Measurements from ENCODE around the gene MED22.
A peak's percentile ranks its signal among the peaks of the same experiment; 100 is the strongest.
"Not testable (repeated sequence)": the region's sequence is repeated elsewhere in the genome, so short reads cannot be mapped to it uniquely, and the experiment has no call there.

MED22 gene

DNA sequence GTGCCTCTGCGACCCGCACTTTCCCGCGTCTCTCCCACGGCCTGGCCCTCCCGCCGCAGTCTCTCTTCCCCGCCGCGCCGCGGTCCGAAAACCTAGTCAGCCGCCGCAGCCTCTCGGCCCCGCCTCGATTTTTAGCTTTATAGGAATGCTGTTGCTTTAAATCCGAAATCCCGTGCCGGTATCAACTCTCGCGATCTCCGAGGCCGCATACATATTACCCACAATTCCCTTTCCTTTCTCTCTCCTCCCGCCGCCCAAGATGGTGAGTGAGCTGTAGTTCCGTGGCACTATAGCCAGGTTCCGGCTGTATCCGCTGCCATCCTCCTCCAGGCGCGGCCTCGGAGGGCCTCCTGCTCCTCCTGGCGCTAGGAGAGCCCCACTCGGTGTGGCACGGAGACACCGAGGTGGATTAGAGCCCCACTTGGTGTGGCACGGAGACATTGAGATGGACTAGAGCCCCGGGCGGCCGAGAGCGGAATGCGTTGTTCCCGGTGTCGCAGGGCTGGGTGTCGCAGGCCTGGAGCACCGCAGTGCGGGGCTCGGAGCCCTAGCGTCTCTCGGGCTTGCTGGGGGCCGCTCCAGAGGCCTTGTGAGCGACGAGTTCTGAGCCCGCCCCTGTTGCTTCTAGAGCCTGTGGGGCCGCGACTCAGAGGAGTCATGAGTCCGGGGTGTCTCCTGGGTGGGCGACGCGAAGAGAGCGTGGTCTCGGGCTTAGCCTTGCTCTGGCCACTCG lies at the start of gene MED22, which contains the start of gene RPL7A:
TSS of gene MED22 (minus strand) at position 147 of the 733 bp plus-strand sequence. CDS start 1,469 bp downstream, outside the sequence.
TSS of gene RPL7A (plus strand) at position 234 of the 733 bp plus-strand sequence. CDS start at position 260, 26 bp downstream.
- peak; percentile 92 for DNase-seq

DNA sequence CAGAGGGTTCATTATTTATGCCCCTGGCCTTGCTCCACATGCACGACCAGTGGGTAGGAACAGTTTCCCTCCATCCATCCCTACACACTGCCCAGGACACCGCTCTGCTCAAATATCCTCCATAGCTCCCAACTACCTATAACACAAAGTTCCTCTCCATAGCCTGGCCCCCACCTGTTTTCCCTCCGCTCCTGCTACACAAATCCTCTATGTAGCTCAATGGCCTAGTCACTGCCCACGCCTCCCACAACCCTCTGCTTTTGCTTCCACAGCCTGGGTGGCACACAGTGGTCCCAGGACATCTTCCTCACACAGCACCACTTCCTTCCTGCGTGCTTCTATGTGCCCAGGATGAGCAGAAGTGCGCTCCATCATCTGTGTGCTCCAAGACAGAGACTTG lies 49.4 kb upstream of the MED22 start:
- DNase-seq = no peak

DNA sequence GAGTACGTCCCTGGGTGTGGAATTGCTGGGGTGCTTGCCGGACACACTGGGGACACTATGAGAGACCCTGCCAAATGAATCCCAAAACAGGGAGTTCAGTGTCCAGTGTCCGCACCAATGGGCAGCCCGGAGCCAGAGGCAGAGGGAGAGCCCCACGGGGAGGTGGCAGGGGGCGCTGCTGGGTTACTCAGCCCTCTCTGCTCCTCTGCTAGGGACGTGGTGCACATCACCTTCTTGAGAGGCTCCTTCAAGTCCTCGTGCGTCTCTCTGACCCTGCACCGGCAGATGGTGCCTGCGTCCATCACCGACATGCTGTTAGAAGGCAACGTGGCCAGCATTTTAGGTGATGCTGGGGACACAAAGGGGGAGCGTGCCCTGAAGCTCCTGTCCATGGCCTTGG lies 49.0 kb upstream of the MED22 start:
- no peak for DNase-seq

GRCh38 chr9:133394687-133395271 lies 46.8 kb upstream of the MED22 start:
- DNase-seq = no peak

GRCh38 chr9:133393399-133393798 lies 45.5 kb upstream of the MED22 start:
- DNase-seq = no peak

DNA sequence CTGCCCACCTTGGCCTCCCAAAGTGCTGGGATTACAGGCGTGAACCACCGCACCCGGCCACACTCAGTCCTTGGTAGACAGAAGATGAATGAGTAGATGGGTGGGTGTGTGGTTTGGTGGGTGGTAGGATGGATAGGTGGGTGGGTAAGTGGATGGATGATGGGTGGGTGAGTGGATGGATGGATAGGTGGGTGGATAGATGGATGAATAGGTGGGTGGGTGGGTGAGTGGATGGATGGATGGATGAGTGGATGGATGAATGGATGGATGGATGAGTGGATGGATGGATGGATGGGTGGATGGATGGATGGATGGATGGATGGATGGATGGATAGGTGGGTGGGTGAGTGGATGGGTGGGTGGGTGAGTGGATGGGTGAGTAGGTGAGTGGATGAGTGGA lies 44.4 kb upstream of the MED22 start:
- not testable (repeated sequence) for DNase-seq

DNA sequence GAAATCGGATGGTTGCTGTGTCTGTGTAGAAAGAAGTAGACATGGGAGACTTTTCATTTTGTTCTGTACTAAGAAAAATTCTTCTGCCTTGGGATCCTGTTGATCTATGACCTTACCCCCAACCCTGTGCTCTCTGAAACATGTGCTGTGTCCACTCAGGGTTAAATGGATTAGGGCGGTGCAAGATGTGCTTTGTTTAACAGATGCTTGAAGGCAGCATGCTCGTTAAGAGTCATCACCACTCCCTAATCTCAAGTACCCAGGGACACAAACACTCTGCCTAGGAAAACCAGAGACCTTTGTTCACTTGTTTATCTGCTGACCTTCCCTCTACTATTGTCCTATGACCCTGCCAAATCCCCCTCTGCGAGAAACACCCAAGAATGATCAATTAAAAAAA lies 43.5 kb upstream of the MED22 start:
- DNase-seq = not testable (repeated sequence)

DNA sequence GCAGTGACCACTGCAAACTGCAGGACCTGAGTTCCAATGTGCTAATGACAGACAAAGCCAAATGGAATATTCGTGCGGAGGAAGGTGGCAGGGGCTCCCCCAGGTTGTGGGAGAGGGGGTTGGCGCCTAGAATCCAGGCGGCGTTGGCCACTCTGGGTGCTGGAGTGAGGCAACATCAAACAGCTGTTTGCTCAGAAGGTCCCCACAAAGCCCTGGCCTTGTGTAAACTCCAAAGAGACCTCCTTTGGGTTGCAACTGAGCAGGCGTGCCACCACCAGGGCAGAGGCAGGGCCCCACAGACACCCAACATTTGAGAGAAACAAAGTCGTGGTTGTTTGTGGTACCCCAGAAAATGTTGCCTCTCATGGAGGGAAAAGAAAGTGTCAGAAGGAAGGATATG lies 42.8 kb upstream of the MED22 start:
- no peak for DNase-seq

DNA sequence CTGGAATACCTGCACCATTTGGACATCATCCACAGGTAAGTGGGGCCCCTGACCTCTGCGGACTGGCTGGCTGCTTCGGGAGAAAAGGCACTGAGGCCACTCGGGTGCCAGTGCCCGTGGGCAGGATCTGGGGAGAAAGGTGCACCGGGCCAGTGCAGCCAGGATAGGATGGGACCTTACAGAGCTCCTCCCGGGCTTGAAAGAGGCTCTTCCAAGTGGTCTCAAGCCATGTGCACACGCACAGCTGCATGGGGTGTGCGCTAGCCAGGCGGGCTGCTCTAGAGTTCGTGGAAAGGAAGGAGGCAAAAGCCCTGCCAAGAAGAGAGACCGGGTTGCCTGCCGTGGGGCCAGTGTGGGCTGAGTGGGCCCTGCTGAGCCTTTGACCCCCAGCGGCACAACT lies 41.6 kb upstream of the MED22 start:
- no peak for DNase-seq

GRCh38 chr9:133389025-133389557 lies 41.2 kb upstream of the MED22 start:
- DNase-seq = no peak

DNA sequence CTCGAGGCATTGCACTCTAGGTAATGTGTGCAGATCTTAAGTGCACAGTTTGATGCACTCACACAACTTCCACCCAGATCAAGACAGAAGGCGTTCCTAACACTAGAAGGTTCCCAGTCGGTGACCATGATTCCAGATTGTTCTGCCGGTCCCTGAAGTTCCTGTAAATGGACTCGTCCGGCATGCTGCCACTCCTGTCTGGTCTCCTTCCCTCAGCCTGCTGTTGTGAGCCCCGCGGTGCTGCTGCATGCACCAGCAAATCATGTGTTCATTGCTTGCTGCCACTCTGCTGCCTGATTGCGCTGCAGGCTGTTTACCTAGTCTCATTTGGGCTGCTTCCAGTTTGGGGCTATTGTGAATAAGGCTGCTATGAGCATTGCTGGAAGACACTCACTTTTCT lies 39.7 kb upstream of the MED22 start:
- peak; percentile 61 for DNase-seq

GRCh38 chr9:133386338-133386737 lies 38.4 kb upstream of the MED22 start:
- DNase-seq = no peak

- DNase-seq = no peak
Observed at GRCh38 chr9:133385452-133385851, 37.5 kb upstream of the MED22 start.

- peak; percentile 69 for DNase-seq
Observed at GRCh38 chr9:133384736-133385321, 36.9 kb upstream of the MED22 start.

DNA sequence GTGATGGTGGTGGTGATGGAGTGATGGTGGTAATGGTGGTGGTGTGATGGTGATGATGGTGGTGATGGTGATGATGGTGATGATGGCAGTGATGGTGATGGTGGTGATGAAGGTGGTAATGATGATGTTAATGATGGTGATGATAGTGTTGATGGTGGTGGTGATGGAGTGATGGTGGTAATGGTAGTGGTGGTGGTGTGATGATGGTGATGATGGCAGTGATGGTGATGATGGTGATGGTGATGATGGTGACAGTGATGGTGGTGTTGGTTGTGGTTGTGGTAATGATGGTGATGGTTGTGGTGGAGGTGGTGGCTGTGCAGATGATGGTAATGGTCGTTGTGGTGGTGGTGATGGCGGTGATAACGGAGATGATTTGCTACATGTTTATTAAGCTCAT lies 35.5 kb upstream of the MED22 start:
- DNase-seq = no peak

DNA sequence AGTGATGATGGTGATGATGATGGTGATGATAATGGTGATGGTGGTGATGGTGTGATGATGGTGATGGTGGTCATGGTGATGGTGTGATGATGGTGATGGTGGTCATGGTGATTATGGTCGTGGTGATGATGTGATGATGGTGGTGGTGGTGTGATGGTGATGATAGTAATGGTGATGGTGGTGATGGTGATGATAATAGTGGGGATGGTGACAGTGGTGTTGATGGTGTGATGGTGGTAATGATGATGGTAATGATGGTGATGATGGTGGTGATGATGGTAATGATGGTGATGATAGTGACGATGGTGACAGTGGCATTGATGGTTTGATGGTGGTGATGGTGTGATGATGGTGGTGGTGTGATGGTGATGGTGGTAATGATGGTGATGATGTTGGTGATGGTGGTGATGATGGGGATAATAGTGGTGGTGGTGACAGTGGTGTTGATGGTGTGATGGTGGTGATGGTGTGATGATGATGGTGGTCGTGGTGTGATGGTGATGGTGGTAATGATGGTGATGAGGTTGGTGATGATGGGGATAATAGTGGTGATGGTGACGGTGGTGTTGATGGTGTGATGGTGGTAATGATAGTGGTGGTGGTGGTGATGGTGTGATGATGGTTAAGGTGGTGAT lies 34.7 kb upstream of the MED22 start:
- DNase-seq = no peak

DNA sequence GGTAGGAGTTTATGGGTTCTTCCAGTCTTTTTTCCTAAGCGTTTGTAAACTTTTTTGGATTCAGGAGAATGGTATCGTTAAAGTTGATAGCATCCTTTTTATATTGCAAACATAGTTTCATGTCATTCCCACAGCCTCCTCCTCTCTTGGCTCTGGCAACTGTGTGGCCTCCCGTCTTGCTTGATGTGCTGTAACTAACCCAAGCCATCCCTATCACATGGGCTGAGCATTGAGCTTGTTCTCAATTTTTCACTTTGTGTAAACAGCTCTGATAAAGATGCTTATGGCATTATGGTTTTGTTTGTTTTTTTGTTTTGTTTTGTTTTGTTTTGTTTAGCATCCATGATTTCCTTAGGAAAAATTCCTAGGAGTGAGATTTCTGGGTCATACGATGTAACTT lies 32.8 kb upstream of the MED22 start:
- DNase-seq = no peak

- no peak for DNase-seq
Observed at GRCh38 chr9:133379153-133380086, 31.5 kb upstream of the MED22 start.

- no peak for DNase-seq
Observed at GRCh38 chr9:133378408-133378962, 30.6 kb upstream of the MED22 start.

- peak; percentile 64 for DNase-seq
Observed at GRCh38 chr9:133377721-133378216, 29.8 kb upstream of the MED22 start.

- not testable (repeated sequence) for DNase-seq
Observed at GRCh38 chr9:133377280-133377679, 29.3 kb upstream of the MED22 start.

Measured in NCI-H1694 treated with DMSO at 0.1 percent for 48 hours (cell line).